22Rv1 (cell line): Measurements from ENCODE around the gene TMEM91.

ENCODE experiments used
- ZFX ChIP-seq: fragments of 450-650 bp; IDR thresholded peaks from 2 replicates; pipeline ENCODE4 v1.6.1; 2017; ENCODE audit warnings: antibody characterized with exemption, borderline replicate concordance
- TF ChIP-seq, protein P1 (sequence below): fragments of 450-650 bp; IDR thresholded peaks from 2 replicates; pipeline ENCODE4 v1.5.1; 2017; ENCODE audit warnings: mild to moderate bottlenecking

DNA sequence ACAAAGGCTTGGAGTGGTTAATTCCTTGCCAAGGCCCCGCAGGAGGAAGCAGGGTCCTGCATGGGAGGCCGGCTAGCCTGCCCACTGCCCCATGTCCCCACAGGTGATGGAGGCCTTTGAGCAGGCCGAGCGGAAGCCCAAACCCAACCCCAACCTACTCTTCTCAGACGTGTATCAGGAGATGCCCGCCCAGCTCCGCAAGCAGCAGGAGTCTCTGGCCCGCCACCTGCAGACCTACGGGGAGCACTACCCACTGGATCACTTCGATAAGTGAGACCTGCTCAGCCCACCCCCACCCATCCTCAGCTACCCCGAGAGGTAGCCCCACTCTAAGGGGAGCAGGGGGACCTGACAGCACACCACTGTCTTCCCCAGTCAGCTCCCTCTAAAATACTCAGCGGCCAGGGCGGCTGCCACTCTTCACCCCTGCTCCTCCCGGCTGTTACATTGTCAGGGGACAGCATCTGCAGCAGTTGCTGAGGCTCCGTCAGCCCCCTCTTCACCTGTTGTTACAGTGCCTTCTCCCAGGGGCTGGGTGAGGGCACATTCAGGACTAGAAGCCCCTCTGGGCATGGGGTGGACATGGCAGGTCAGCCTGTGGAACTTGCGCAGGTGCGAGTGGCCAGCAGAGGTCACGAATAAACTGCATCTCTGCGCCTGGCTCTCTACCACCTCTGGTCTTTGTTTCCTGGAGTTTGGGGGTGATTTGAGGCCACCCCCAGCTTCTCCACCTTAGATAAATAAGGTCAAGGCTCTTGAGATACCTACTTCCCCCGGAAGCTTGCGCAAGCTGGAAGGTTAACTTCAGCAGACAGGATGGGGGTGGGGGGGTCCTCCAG lies 48.2 kb downstream of the TMEM91 start:
- TF ChIP-seq, protein P1, sequence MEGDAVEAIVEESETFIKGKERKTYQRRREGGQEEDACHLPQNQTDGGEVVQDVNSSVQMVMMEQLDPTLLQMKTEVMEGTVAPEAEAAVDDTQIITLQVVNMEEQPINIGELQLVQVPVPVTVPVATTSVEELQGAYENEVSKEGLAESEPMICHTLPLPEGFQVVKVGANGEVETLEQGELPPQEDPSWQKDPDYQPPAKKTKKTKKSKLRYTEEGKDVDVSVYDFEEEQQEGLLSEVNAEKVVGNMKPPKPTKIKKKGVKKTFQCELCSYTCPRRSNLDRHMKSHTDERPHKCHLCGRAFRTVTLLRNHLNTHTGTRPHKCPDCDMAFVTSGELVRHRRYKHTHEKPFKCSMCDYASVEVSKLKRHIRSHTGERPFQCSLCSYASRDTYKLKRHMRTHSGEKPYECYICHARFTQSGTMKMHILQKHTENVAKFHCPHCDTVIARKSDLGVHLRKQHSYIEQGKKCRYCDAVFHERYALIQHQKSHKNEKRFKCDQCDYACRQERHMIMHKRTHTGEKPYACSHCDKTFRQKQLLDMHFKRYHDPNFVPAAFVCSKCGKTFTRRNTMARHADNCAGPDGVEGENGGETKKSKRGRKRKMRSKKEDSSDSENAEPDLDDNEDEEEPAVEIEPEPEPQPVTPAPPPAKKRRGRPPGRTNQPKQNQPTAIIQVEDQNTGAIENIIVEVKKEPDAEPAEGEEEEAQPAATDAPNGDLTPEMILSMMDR: no peak
- TF ChIP-seq ZFX: no peak
